A549 treated with CORT108297 at 1 μM for 4 hours (cell line): ENCODE measurements around the gene ARX. TPM values are rescaled to one million over a fixed set of nuclear protein-coding genes. Genes with fewer than 3 reads are reported as not detected.

ENCODE experiments used
- total RNA-seq: library from RNA; stranded (reverse); fragments of 200-300 nt; extraction: Qiagen RNA extraction; gene quantifications from 5 replicates; pipeline ENCODE4 v1.2.3, GENCODE V29; 2022

The ARX gene
- 0.25 to 0.58 TPM (median 0.41 TPM) in 5 replicates for total RNA-seq

GRCh38 chrX:25015486-25016360 is at the start of gene ARX:
TSS of gene ARX (minus strand) at chrX:25015965. CDS start at chrX:25015737, 228 bp downstream.

